ENCODE data around the gene SLAMF7.
A peak's percentile ranks its signal among the peaks of the same experiment; 100 is the strongest.

Gene SLAMF7

GRCh38 chr1:160767395-160768294 is 28.6 kb downstream of the SLAMF7 start:
- no peak for DNase-seq (ENCODE audit: low read depth)
- TF ChIP-seq CTCF (conservative IDR thresholded peaks at IDR 0.05; ENCODE audit: control insufficient read depth, insufficient read depth, low read depth, low read length) = no peak
- no peak overlapping the region for H3K4me3 ChIP-seq (ENCODE audit: control insufficient read depth, low read depth, low read length)

GRCh38 chr1:160768295-160768657 is 29.2 kb downstream of the SLAMF7 start:
- no peak overlapping the region for H3K4me3 ChIP-seq (ENCODE audit: control insufficient read depth, low read depth, low read length)
- peak; percentile 23 for TF ChIP-seq CTCF (conservative IDR thresholded peaks at IDR 0.05; ENCODE audit: control insufficient read depth, insufficient read depth, low read depth, low read length)
- DNase-seq (ENCODE audit: low read depth) = no peak

GRCh38 chr1:160772331-160772730 is 33.3 kb downstream of the SLAMF7 start:
- DNase-seq (ENCODE audit: low read depth) = no peak
- no peak for TF ChIP-seq CTCF (conservative IDR thresholded peaks at IDR 0.05; ENCODE audit: control insufficient read depth, insufficient read depth, low read depth, low read length)
- no peak overlapping the region for H3K4me3 ChIP-seq (ENCODE audit: control insufficient read depth, low read depth, low read length)

GRCh38 chr1:160773093-160773492 is 34.0 kb downstream of the SLAMF7 start:
- no peak for DNase-seq (ENCODE audit: low read depth)
- TF ChIP-seq CTCF (conservative IDR thresholded peaks at IDR 0.05; ENCODE audit: control insufficient read depth, insufficient read depth, low read depth, low read length) = no peak
- no peak overlapping the region for H3K4me3 ChIP-seq (ENCODE audit: control insufficient read depth, low read depth, low read length)

GRCh38 chr1:160774886-160775719 is 36.1 kb downstream of the SLAMF7 start:
- no peak for TF ChIP-seq CTCF (conservative IDR thresholded peaks at IDR 0.05; ENCODE audit: control insufficient read depth, insufficient read depth, low read depth, low read length)
- H3K4me3 ChIP-seq (ENCODE audit: control insufficient read depth, low read depth, low read length) = no peak overlapping the region
- DNase-seq (ENCODE audit: low read depth) = no peak

GRCh38 chr1:160776178-160776577 is 37.1 kb downstream of the SLAMF7 start:
- TF ChIP-seq CTCF (conservative IDR thresholded peaks at IDR 0.05; ENCODE audit: control insufficient read depth, insufficient read depth, low read depth, low read length) = no peak
- no peak overlapping the region for H3K4me3 ChIP-seq (ENCODE audit: control insufficient read depth, low read depth, low read length)
- DNase-seq (ENCODE audit: low read depth) = no peak
